Non-pigmented ciliary epithelial cell (primary cell): Measurements from ENCODE around the gene NUMB.
"Not testable (repeated sequence)": the region's sequence is repeated elsewhere in the genome, so short reads cannot be mapped to it uniquely, and the experiment has no call there.

Experiments used
- DNase-seq: peaks from one replicate; pipeline ENCODE4 v3.0.0-alpha.2; 2010; ENCODE audit warnings: low read depth

The NUMB gene

DNA sequence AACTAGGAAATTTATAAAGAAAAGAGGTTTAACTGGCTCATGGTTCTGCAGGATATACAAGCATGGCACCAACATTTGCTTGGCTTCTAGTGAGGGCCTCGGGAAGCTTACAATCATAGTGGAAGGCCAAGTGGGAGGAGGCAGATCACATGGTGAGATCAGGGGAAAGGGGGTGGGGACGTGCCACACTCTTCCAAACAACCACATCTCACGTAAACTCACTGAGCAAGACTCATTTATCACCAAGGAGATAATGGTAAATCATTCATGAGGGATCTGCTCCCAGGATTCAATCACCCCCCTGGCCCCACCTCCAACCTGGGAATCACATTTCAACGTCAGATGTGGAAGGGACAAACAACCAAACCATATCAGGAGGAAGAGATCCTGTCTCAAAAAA, 35.8 kb downstream of the NUMB start:
- DNase-seq, result no peak

DNA sequence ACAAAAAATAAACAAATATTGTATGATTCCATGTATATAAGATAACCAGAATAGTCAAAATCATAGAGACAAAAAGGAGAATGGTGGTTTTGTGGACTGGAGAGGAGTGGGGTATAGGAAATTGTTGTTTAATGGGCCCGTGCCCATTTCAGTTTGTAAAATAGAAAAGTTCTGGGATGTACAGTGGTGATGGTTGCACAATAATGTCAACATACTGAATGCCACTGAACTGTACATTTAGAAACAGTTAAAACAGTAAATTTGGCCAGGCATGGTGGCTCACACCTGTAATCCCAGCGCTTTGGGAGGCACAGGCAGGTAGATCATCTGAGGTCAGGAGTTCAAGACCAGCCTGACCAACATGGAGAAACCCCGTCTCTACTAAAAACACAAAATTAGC, 40.1 kb downstream of the NUMB start:
- DNase-seq, result no peak

DNA sequence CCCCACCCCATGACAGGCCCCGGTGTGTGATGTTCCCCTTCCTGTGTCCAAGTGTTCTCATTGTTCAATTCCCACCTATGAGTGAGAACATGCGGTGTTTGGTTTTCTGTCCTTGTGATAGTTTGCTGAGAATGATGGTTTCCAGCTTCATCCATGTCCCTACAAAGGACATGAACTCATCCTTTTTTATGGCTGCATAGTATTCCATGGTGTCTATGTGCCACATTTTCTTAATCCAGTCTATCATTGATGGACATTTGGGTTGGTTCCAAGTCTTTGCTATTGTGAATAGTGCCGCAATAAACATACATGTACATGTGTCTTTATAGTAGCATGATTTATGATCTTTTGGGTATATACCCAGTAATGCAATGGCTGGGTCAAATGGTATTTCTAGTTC, 52.1 kb downstream of the NUMB start:
- DNase-seq, result not testable (repeated sequence)

DNA sequence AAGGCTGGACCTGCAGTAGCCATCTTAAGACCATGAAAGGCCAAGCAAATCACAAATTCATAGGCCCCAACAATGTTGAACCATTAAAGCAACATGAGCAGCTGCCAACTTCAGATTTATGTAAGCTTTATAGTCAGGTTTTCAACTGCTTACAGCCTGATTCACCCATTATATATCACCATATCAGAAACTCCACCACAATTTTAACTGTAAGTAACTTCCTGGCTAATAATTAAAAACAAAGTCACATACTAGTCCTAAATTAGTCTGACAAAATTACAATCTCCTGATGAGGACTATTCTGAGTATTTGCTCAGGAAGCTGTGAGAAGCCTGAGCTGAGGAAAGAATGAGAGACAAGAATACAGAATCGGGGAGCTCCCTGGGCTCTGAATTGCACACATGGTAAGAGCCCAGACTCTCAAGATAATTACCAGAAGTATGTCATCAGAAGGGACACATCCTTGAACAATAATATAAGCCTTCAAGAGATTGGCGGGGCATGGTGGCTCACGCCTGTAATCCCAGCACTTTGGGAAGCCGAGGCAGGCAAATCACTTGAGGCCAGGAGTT, 55.1 kb downstream of the NUMB start:
- no peak for DNase-seq

DNA sequence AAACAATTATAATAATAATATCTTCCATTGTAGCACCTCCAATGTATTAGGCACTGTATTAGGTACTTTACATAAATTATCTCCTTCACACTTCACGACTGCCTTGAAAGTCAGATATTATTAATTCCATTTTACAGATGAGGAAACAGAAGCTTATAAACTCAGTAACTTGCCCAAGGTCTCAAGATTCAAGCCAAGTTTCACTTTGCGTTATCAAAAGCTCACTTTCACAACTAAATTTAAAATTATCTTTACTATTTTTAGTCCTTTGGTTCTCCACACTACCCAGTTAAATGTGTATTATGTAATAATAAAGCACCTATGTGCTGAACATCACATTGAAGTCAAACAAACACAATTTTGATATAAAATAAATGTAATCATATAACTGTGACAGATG, 55.8 kb downstream of the NUMB start:
- no peak for DNase-seq

DNA sequence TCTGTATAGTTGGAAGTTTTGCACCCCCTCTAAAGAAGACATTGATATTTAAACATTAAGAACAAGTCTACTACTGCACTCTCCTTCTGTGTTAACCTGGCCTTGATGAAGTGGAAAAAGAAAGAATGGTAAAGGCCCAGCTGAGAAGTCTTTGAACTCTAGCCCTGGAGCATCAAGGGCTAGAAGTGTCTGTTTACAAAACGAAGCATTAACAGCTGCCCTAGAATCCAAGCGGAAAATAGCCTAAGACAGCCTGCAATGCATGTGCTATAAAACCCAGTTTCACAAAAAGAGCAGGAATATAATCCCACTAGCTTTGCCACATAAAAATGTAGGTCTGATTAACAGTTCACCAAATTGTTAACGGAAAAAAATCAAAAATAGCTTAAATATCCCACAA, 60.5 kb downstream of the NUMB start:
- DNase-seq, result no peak

DNA sequence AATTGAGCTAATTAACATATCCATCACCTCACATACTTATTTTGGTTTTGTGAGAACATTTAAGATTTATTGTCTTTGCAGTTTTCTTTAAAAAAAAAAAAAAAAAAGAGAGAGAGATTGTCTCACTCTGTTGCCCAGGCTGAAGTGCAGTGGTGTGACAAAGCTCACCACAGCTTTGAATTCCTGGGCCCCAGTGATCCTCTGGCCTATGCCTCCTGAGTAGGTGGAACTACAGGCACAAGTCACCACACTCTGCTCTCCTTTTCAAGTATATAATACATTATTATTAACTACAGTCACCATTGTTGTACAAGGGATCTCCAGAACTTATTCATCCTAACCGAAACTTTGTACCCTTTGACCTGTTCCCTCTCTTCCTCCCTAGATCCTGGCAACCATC, 64.0 kb downstream of the NUMB start:
- DNase-seq, result no peak

DNA sequence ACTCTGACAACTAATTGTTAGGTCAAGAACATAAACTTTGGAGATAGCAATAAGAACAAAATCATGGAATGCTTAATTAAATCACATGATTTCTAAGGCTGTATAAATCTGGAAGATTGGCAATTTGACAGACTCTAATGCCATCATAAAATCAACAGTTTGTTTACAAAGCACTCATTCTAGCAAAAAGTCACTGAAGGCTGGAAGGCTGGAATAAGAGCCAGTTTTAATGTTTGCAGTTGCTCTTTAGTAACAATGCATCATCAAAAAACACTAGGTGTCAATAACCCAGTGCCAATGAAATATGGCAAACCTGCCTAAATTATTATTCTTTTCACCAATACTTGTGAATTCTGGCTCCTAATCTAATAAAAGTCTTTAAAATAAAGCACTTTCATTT, 65.0 kb downstream of the NUMB start:
- no peak for DNase-seq

DNA sequence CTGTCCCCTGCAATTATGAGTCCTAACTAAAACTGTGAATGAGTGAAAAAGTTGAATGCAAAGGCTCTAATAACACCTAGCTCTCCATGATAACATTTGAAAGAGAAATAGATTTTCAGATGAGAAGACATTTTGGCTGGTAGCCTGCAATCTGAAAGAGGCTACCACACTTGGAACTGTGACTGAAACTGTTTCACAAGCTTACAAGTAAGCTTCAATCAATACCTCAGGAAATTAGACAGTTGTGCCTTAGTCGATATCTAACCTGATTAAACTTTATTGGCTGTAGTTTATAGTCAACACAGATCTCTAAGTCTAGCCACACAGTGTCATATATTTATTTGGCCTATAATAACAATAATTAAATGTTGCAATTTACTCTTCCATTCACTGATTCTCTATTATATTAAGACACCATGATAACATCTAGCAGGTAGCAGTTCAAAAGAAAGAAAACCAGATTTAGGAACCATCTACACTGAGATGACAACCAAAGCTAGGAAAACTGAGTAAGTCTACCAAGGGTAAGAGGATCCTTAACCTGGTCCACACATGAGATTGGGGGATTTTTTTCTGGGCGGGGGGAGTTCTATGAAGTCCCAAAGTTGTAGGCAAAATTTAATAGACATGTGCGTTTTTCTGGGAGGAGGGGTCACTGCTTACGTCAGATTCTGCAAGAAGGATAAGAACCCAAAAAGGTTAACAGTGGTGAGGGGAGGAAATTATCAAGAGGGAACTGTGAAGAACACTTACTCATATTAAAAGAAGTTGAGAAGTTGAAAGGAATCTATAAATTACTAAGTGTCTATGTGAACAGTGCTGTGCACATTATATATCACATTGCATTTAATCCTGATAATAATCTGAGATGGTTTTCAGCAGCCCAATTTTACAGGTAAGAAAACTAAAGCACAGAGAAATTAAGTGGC, 65.8 kb downstream of the NUMB start:
- no peak for DNase-seq

DNA sequence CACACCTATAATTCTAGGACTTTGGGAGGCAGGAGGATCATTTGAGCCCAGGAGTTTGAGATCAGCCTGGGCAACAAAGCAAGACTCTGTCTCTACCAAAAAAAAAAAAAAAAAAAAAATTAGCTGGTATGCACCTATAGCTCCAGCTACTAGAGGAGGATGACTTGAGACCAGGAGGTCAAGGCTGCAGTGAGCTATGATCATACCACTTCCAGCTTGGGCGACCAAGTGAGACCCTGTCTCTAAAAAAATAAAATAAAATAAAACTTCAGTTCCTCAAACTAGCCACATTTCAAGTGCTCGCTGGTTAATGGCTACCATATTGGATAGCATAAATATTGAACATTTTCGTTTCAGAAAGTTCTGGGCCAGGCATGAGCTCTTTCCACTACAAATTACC, 70.5 kb downstream of the NUMB start:
- not testable (repeated sequence) for DNase-seq

DNA sequence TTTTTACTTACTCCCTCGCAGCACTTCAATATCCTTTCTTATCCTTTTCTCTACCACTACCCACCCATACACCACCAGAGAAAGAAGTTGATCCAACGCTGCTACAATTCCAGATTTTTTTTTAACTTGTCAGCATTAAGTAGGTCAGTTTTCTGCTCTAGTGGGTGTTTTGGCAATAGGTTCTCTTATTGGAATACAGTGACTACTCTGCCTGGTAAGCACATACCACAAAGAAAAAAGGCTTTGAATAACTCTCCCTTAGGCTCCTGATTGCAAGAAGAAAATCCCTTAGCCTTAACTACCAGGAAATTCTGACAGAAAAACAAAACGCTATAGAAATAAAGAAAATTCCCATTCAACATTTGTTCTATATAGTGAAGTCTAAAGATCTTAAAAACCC, 72.0 kb downstream of the NUMB start:
- DNase-seq, result no peak

DNA sequence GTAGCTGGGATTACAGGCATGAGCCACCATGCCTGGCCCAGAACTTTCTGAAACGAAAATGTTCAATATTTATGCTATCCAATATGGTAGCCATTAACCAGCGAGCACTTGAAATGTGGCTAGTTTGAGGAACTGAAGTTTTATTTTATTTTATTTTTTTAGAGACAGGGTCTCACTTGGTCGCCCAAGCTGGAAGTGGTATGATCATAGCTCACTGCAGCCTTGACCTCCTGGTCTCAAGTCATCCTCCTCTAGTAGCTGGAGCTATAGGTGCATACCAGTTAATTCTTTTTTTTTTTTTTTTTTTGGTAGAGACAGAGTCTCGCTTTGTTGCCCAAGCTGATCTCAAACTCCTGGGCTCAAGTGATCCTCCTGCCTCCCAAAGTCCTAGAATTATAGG, 73.3 kb downstream of the NUMB start:
- not testable (repeated sequence) for DNase-seq

DNA sequence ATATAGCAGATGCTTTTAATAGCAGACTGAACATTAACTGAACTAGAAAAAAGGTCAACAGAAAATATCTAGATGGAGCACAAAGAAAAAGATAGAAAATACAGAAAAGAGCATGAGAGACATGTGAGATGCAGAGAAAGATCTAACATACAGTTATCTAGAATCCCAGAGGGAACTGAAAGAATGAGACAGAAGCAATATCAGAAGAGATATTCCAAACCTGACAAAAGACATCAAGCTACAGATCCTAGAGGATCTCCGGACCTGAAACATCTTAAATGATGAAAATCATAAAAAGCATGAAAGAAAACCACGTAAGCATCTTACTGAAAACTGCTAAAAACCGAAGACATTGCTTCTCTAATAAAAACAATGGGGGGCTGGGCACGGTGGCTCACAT, 75.0 kb downstream of the NUMB start:
- DNase-seq, result no peak

DNA sequence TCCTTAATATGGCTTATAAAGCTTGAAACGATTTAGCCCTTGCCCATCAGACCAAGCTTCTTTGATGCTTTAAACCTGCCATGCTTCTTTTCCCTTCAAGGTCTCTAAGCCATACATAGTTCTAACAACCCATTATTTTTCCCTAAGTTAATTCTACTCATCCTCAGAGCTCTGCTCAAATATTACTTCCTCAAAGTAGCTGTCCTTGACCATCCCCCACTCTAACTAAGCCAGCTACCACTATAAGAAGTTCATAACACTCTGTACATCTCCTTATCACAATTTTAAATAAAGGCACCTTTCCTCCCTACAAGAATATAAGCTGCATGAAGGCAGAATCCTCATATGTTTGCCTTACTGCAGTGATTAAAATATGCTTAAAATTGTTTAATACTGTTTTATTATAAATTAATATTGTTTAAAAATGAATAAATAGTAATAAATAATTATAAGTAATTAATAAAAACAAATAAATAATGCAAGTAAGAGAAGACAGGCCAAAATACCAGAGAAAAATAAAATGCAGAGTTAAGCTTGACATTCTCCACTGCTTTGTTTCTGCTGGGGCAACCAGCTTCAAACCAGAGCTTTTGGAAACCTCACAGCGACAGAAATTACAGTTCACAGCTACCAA, 76.8 kb downstream of the NUMB start:
- DNase-seq, result no peak

DNA sequence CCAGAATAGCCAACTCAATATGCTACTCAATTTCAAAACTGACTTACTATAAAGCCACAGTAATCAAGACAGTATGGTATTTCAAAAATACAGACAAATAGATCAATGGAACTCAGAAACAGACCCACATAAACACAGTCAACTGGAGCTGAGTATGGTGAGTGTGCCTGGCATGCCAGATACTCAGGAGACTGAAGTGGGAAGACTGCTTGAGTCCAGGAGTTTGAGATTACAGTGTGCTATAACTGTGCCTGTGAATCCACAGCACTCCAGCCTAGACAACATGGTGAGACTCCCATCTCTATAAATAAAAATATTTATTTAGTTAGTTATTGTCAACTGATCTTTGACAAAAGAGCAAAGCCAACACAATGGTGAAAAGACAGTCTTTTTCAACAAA, 81.8 kb downstream of the NUMB start:
- DNase-seq, result no peak

DNA sequence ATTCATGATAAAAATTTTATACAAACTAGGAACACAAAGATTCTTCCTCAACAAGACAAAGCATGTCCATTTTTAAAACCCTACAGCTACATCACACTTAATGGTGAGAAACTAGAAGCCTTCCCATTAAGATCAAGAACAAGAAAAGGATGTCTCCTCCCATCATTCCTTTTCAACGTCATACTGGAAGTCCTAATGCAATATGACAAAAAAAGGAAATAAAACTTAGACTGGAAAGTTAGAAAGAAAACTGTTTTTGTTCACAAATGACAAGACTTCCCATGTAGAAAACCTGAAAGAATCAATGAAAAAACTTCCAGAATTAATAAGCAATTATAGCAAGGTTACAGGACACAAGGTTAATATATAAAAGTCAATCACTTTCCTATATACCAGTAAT, 82.5 kb downstream of the NUMB start:
- DNase-seq, result no peak

DNA sequence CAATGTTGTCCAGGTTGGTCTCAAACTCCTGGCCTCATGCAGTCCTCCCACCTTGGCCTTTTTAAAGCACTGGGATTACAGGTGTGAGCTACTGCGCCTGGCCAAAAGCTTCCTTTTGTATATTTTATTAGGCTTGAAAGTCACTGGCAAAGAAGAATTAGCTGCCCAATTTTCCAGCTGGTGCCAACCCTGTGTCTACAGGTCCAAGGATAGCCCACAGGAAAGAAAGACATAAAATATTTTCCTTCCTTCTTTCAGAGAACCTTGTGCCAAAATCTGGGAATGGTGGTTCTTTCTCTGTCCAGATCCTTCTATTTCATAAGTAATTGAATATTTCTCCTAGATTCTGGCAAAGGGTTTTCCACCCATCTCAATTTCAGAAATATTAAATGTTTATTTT, 84.1 kb downstream of the NUMB start:
- DNase-seq, result no peak

DNA sequence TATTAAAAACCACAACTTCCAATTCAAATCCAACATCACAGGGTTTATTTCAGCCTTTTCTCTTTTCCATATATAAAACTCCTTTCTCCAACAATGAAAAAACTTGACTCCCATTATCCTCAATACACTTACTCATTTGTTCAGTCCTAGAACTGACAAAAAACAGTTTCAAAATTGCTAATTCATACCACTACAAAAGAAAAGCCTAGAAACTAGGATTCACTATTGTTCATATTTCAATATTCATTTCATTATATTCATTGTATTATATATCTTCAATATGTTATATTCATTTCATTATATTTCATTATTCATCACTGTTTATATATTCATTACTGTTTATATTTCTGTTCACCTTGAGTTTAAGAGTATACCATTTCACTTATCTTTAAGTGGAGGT, 85.8 kb downstream of the NUMB start:
- DNase-seq, result no peak

DNA sequence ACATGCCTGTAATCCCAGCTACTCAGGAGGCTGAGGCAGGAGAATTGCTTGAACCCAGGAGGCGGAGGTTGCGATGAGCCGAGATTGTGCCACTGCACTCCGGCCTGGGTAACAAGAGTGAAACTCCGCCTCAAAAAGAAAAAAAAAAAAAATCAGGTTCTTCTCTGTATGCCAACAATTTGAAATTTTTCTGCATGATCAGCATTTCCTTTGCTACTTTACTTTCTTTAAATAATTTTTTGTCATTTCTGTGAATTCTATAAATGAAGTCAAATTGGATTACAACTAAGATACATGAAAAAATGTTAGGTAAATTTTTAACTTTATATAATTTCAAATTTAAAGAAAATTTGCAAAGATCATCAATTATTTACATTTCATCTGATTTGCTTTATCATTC, 87.8 kb downstream of the NUMB start:
- no peak for DNase-seq

DNA sequence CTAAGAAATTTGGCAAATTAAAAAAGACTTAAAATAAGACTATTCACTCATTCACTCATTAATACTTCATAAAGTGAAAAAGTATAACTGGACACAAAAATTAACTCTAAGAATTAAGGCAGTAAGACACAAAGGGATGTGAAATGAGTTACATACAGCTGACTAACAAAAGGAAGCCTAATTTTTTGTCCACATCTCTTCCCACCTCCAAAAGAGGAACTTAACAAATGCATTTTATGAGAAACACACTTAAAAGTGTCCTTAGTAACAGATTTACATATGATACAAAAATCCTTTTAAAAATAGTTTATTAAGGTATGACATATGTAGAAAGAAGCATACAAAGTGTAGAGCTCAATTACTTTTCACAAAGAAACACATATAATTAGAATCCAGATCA, 88.9 kb downstream of the NUMB start:
- no peak for DNase-seq

DNA sequence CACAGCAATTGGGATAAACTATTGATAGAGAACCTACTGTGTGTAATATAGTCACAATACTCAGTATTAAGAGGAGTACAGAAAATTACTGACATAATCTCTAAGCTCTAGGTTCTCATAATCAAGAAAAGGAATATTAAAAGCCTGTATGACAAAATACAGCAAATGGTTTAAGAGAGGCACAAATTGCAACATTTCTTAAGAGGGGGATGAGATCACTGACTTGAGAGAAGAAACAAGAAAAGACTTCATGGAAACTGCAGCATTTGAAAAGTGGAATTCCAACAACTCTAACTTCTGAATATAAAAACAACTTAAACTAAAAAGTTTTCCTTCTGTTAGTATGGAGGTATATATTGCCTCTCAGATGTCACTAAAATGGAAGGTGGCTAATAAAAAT, 89.7 kb downstream of the NUMB start:
- no peak for DNase-seq

DNA sequence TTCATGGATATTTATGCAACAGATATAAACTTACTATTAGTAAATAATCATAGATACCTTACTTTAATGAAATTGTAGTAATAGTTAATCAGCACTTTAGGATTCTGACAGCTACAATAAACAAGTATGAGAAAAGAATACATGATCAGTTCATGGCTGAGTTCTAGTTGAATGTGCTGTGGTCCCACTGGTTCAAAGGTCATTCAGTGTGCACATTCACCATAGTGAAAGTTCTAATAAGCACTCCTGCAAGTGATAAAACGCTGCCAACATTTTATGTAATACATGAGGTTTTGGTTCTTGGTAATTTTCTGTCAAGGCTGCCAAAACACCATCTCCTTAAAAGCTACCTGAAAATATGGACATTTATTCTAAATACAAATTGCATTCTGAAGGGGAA, 92.6 kb downstream of the NUMB start:
- DNase-seq, result no peak

DNA sequence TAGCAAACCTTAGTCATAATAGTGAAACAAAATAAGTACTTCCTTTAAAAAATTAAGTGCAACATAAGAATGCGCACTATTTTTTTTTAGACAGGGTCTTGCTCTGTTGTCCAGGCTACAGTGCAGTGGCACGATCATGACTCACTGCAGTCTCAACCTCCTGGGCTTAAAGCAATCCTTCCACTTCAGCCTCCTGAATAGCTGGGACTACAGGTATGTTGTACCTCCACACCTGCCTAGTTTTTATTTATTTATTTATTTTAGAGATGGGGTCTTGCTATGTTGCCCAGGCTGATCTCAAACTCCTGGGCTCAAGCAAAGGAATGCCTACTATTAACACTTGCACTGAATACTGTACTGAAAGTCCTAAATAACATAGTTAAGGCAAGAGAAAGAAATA, 93.8 kb downstream of the NUMB start:
- DNase-seq, result no peak
